GM23338 (cell line): ENCODE measurements around the gene TCEAL8.

ENCODE experiments used
- POLR2AphosphoS5 ChIP-seq: IDR thresholded peaks from 2 replicates; pipeline ENCODE4 v1.6.1; 2016; ENCODE audit warnings: antibody characterized with exemption, low read depth
- REST ChIP-seq: IDR thresholded peaks from one replicate; pipeline ENCODE4 v1.6.1; 2018; ENCODE audit warnings: antibody characterized with exemption; ENCODE audit not compliant: unreplicated experiment
- TF ChIP-seq, protein P1 (sequence below), 2 experiments: fragments of 200-600 bp in 1 of 2; sonication (generic) in 1 of 2; conservative IDR thresholded peaks; 2 replicates each; pipeline versions ENCODE4 v1.5.1 to v1.6.1; 2016 to 2017; ENCODE audit warnings: antibody characterized with exemption in 2 of 2, low read depth in 2 of 2, mild to moderate bottlenecking in 2 of 2, moderate library complexity in 1 of 2

DNA sequence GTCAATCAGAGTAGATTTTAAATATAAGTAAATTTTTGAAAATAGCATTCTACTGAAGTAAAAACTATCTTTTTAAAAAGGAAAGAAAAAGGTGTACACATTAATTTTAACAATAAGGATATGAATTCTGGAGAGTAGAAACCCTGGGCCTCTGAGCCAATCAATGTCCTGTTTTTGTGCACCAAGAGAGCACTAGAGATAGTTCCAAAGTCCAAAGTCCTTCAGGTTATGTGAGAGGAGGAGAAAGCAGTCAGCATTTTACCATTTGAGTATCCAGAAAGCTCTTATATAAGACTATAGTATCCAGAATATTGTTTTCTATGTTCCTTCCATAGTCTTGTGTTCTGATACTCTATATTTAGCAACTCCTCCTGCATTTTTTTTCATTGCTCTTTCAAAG is 3.3 kb upstream of the TCEAL8 start:
- TF ChIP-seq, protein P1, sequence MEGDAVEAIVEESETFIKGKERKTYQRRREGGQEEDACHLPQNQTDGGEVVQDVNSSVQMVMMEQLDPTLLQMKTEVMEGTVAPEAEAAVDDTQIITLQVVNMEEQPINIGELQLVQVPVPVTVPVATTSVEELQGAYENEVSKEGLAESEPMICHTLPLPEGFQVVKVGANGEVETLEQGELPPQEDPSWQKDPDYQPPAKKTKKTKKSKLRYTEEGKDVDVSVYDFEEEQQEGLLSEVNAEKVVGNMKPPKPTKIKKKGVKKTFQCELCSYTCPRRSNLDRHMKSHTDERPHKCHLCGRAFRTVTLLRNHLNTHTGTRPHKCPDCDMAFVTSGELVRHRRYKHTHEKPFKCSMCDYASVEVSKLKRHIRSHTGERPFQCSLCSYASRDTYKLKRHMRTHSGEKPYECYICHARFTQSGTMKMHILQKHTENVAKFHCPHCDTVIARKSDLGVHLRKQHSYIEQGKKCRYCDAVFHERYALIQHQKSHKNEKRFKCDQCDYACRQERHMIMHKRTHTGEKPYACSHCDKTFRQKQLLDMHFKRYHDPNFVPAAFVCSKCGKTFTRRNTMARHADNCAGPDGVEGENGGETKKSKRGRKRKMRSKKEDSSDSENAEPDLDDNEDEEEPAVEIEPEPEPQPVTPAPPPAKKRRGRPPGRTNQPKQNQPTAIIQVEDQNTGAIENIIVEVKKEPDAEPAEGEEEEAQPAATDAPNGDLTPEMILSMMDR (conservative IDR thresholded peaks at IDR 0.05; ENCODE audit: low read depth in 2 of 2) = no peak
- TF ChIP-seq POLR2AphosphoS5 (no peak), REST (no peak)
